ENCODE measurements around the gene SPOCK2. TPM values are rescaled to one million over a fixed set of nuclear protein-coding genes. Genes with fewer than 3 reads are reported as not detected.

Gene SPOCK2
- total and polyA plus RNA-seq, 4 donors: 79.7 to 312 (median 241) TPM

DNA sequence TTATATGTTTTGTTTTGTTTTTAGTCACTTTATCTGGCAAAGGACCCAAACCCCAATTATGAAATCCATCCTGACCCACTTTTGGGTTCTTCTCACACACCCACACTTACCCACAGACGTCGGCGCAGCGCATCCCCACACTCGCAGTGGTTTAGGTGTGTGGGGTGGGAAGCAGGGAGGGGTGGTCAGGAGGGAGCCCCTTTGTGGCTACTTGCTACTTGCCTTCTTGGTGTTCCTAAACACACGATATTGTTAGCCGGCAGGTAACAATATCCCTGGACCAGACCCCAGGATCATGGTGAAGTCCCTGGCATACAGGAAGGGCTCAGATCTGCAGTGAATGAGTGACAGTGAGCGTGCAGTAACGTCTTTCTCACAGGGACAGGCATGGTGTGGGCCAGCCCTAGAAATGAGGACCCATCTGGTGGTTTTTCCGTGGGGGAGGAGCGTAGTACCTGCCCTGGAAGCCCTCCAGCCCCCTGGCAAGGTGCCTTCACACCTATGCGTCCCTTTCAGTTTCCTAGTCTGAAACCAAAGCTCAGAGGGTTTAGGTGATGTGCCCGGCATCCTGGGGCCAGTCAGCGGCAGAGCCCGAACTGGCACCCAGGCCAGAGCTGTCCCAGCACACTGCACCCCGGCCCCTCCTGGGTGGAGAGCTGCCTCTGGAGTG lies 4.4 kb downstream of the SPOCK2 start:
- Histone ChIP-seq H3K4me3 (ENCODE audit: low read depth, low read length) (no peak overlapping the region), H3K27ac (ENCODE audit: low read depth, low read length) (no peak overlapping the region), H3K27me3 (ENCODE audit: control insufficient read depth, insufficient read depth, low read length) (peaks cover 4% of the 10 kb centered on the region), H3K4me1 (ENCODE audit: control insufficient read depth, insufficient read depth, low read length) (peaks cover 82% of the 10 kb centered on the region), H3K36me3 (ENCODE audit: control insufficient read depth, insufficient read depth, low read length) (peaks cover 32% of the 10 kb centered on the region), H3K9me3 (ENCODE audit: control insufficient read depth, insufficient read depth, low read length) (no peaks in the 10 kb centered on the region)
- no peak for DNase-seq (ENCODE audit: low read depth in 4 of 6, low spot score in 6 of 6)
- 89% methylated on average over 11 of the region's 16 CpGs for WGBS (ENCODE audit: insufficient coverage)

DNA sequence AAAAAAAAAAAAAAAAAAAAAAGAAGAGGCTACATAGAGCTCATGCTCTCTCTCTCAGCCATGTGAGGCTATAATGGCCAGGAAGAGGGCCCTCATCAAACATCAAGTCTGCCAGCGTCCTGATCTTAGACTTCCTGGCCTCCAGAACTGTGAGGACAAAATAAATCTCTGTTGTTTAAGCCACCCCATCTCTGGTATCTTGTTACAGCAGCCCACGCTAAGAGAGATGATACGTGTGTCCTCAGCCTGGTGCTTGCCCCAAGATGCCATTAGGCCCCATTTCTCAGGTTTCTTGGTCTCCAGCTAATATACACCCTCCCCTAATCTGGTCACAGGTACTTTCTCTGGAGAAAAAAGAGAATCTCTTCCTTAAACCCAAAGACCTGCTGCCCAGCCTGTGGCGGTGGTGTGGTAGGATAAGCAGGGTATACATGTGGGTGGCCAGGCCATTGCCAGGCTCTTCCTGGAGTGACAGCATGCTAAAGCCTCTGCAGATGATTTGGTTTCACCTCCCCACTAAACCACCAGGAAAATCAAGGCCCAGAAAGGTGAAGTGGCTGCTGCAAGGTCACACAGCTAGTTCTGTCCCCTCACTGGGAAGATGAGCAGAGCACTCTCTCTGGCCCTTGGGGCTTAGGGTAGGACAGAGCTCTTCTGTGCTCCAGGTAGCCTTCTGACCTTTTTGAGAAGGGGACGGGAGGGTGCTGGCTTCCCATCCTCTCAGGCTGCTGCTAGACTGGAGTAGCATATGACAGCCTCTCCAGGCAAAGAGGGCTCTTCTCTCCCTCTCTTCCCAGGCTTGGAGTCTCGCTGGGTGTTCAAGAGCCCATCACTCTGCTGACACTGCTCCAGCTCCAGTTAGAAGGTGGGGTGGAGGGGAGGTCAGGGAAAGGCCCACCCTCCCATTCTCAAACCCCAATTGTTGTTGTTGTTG lies 5.2 kb downstream of the SPOCK2 start:
- no peak for DNase-seq (ENCODE audit: low read depth in 4 of 6, low spot score in 6 of 6)
- Histone ChIP-seq H3K4me1 (ENCODE audit: control insufficient read depth, insufficient read depth, low read length) (peaks cover 79% of the 10 kb centered on the region), H3K27me3 (ENCODE audit: control insufficient read depth, insufficient read depth, low read length) (no peaks in the 10 kb centered on the region), H3K36me3 (ENCODE audit: control insufficient read depth, insufficient read depth, low read length) (peaks cover 32% of the 10 kb centered on the region), H3K27ac (ENCODE audit: low read depth, low read length) (no peak overlapping the region), H3K9me3 (ENCODE audit: control insufficient read depth, insufficient read depth, low read length) (no peaks in the 10 kb centered on the region), H3K4me3 (ENCODE audit: low read depth, low read length) (no peak overlapping the region)
- WGBS (ENCODE audit: insufficient coverage): 68% methylated on average over 3 of the region's 6 CpGs

DNA sequence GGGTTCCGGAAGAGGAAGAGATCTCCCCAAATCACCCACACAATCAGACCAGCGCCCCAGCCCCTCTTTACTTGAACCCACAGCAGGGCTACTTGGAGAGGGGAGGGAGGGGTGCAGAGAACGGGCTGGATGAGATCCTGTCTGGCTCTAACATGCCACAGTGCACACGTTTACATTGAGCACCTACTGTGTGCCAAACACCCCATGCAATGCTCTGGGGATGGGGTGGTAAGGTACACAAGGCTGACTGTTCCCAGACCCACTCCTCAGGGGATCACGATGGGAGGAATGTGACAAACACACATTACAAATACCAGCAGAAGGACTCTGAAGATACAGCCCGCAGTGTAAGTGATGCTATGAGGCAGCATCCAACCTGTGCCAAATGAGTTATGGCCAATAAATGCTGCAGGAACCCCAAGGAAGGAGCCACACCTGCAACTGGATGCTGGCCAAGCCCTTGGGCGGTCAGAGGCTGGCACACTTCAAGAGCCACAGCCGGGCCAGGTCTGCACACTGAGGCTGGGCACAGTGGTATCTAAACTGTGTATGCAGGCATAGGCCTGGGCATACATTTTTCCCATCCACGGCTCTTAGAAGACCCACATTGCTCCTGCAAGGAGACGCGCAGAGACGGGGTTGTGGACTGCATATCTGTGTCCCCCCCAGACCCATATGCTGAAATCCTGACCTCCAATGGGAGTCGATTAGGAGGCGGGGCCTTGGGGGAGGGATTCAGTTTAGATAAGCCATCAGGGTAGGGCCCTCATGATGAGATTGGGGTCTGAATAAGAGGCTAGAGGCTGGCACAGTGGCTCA lies 6.4 kb downstream of the SPOCK2 start:
- H3K4me3 ChIP-seq (ENCODE audit: low read depth, low read length): no peak overlapping the region
- peaks cover 73% of the 10 kb centered on the region for H3K4me1 ChIP-seq (ENCODE audit: control insufficient read depth, insufficient read depth, low read length)
- no peak overlapping the region for H3K27ac ChIP-seq (ENCODE audit: low read depth, low read length)

DNA sequence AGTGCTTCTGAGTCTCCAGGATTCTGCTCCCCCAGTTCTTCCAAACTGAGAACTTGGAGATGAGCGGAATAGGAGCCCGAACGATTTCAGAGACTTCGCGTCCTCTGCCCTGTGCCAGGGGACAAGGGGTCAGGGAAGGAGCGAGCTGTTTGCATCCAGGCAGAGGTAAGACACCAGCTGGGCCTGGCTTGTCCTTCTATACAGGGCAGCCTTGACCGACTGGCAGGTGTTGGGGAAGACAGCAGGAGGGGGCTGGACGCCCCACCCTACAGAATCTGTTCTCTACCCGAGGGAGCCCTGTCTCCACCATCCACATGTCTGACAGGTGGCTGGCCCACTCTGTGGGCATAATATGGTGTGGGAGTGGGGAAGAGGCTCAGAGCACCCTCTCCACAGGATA lies 7.1 kb downstream of the SPOCK2 start:
- WGBS (ENCODE audit: insufficient coverage): 74% methylated on average over 3 of the region's 9 CpGs
- no peak for DNase-seq (ENCODE audit: low read depth in 4 of 6, low spot score in 6 of 6)

More for the DNA sequence above, 6.4 kb downstream of the SPOCK2 start:
- Histone ChIP-seq H3K36me3 (ENCODE audit: control insufficient read depth, insufficient read depth, low read length) (peaks cover 37% of the 10 kb centered on the region), H3K27me3 (ENCODE audit: control insufficient read depth, insufficient read depth, low read length) (no peaks in the 10 kb centered on the region), H3K9me3 (ENCODE audit: control insufficient read depth, insufficient read depth, low read length) (no peaks in the 10 kb centered on the region)
- 47% methylated on average over 3 of the region's 14 CpGs for WGBS (ENCODE audit: insufficient coverage)
- peak in 1 of 6 donors; percentile 34 for DNase-seq (ENCODE audit: low read depth in 4 of 6, low spot score in 6 of 6)

DNA sequence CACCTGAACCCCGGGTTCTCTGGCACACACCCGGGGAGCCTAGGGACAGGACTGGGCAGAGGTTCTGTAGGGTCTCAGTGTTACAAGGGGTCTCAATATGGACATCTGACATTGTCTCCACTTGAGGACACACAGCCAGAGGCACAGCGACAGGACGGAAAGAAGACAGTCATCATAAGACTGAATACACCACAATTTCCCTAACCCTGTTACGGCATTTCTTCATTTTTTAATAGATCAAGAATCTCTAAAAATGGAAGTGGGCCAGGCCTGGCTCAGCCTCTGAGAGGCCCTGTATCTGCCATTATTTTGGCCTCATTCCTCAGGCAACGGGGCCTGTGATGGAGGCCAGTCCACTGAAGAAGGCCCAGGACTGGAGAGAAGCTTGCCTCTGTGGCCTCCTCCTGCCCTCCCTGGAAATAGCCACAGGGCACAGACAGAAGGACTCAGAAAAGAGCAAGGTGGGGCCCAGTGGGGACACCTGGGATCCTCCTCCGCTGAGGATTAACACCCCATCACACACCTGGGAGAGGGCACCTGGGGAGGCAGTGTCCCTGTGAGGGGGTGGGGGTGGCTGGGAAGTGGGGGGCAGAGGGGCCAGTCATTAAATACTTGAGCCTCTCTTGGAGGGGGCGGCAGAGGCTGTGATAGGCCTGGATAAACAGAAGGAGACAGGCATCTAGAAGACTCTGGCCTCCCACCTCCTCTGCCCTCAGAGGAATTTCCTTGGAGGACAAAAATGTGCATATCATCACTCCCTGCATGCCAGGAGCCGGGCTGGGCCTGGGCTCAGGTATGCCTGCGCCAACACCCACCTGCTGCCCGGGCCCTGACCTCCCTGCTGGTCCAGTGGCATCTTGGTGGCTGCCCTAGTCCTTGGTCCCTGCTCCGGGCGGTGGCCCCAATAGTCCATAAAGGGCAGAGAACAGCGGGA lies 8.0 kb downstream of the SPOCK2 start:
- DNase-seq (ENCODE audit: low read depth in 4 of 6, low spot score in 6 of 6): no peak
- Histone ChIP-seq H3K9me3 (ENCODE audit: control insufficient read depth, insufficient read depth, low read length) (no peaks in the 10 kb centered on the region), H3K36me3 (ENCODE audit: control insufficient read depth, insufficient read depth, low read length) (peaks cover 38% of the 10 kb centered on the region), H3K4me1 (ENCODE audit: control insufficient read depth, insufficient read depth, low read length) (peaks cover 73% of the 10 kb centered on the region), H3K4me3 (ENCODE audit: low read depth, low read length) (no peak overlapping the region), H3K27me3 (ENCODE audit: control insufficient read depth, insufficient read depth, low read length) (no peaks in the 10 kb centered on the region), H3K27ac (ENCODE audit: low read depth, low read length) (peak overlapping the region; percentile 58)
- 74% methylated on average over 12 of the region's 14 CpGs for WGBS (ENCODE audit: insufficient coverage)

More for the DNA sequence above, 7.1 kb downstream of the SPOCK2 start:
- Histone ChIP-seq H3K4me1 (ENCODE audit: control insufficient read depth, insufficient read depth, low read length) (peaks cover 73% of the 10 kb centered on the region), H3K36me3 (ENCODE audit: control insufficient read depth, insufficient read depth, low read length) (peaks cover 33% of the 10 kb centered on the region), H3K9me3 (ENCODE audit: control insufficient read depth, insufficient read depth, low read length) (no peaks in the 10 kb centered on the region), H3K4me3 (ENCODE audit: low read depth, low read length) (no peak overlapping the region), H3K27ac (ENCODE audit: low read depth, low read length) (no peak overlapping the region), H3K27me3 (ENCODE audit: control insufficient read depth, insufficient read depth, low read length) (no peaks in the 10 kb centered on the region)

DNA sequence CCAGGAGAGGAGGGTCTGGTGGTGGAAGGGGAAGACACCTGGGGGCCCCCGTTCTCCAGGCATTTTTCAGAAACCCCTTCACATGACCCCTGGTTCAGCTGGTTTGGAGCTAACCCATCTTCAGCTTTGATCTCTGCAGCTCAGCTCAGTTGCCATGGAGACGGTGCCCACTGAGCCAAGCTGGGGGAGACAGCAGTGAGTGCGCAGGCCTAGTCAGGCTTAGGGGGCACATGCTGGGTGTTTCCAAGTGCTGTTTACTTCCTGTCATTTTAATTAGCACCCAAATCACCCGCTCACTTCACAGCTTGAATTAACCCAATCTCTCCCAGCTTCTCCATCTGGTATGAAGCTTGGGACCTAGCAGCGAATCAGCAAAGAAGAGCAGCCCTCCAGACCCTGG lies 9.0 kb downstream of the SPOCK2 start:
- peaks cover 78% of the 10 kb centered on the region for H3K4me1 ChIP-seq (ENCODE audit: control insufficient read depth, insufficient read depth, low read length)
- no peak overlapping the region for H3K4me3 ChIP-seq (ENCODE audit: low read depth, low read length)
- no peaks in the 10 kb centered on the region for H3K9me3 ChIP-seq (ENCODE audit: control insufficient read depth, insufficient read depth, low read length)
- H3K27me3 ChIP-seq (ENCODE audit: control insufficient read depth, insufficient read depth, low read length): no peaks in the 10 kb centered on the region
- WGBS (ENCODE audit: insufficient coverage): 20% methylated on average over 4 of the region's 5 CpGs
- peaks cover 47% of the 10 kb centered on the region for H3K36me3 ChIP-seq (ENCODE audit: control insufficient read depth, insufficient read depth, low read length)
- H3K27ac ChIP-seq (ENCODE audit: low read depth, low read length): peak overlapping the region; percentile 58
- DNase-seq (ENCODE audit: low read depth in 4 of 6, low spot score in 6 of 6): peak in 5 of 6 donors; percentile 68 to 97 (median 81)

DNA sequence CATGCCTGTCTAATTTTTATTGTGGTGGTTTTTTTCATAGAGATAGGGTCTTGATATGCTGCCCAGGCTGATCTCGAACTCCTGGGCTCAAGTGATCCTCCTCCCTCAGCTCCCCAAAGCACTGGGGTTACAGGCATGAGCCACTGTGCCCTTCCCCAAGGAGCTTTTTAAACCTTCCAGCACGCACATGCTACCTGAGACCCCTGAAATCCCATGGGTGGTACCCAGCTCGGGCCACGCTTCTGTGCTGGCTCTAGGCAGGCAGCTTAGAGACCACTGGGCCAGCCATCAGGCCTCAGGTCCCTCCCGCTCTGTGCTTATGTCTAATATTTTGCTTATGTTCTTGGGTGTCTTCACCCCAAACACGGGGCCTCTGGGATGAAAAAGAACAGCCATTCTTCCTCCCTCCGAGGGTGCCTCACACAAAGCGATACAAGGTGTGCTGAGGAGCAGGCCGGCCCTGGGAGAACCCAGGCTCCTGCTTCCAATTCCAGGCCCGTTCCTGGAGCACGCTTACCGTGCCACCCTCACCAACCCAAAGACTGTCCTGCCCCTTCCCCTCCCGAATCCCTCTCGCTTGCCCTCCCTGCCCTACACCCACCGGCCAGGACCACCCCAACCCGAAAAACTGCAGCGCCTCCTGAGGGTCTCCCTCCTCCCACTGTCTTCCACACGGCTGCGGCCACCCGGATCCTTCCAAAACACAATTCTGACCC lies 10.9 kb downstream of the SPOCK2 start:
- Histone ChIP-seq H3K27me3 (ENCODE audit: control insufficient read depth, insufficient read depth, low read length) (no peaks in the 10 kb centered on the region), H3K36me3 (ENCODE audit: control insufficient read depth, insufficient read depth, low read length) (peaks cover 55% of the 10 kb centered on the region), H3K4me1 (ENCODE audit: control insufficient read depth, insufficient read depth, low read length) (peaks cover 77% of the 10 kb centered on the region), H3K4me3 (ENCODE audit: low read depth, low read length) (no peak overlapping the region), H3K27ac (ENCODE audit: low read depth, low read length) (no peak overlapping the region), H3K9me3 (ENCODE audit: control insufficient read depth, insufficient read depth, low read length) (no peaks in the 10 kb centered on the region)
- no peak for DNase-seq (ENCODE audit: low read depth in 4 of 6, low spot score in 6 of 6)
- WGBS (ENCODE audit: insufficient coverage): 90% methylated on average over 15 of the region's 20 CpGs

DNA sequence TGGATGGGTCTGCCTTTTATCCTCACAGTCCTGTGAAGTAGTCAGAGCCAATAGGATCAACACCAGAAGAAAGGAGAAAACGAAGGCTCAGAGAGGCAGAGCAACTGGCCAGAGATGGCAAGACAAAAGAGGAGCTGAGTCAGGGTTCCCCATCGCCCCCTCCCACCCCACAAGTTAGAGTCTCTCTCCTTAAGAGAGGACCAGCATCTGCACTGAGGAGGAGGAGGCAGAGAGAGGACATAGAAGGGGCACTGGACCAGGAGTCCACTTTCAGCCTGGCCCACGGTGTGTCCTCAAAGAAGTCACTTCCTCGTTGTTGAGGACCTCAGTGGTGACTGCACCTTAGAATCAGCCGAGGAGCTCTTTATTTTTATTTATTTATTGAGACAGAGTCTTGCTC lies 11.6 kb downstream of the SPOCK2 start:
- Histone ChIP-seq H3K27me3 (ENCODE audit: control insufficient read depth, insufficient read depth, low read length) (no peaks in the 10 kb centered on the region), H3K27ac (ENCODE audit: low read depth, low read length) (no peak overlapping the region), H3K36me3 (ENCODE audit: control insufficient read depth, insufficient read depth, low read length) (peaks cover 55% of the 10 kb centered on the region), H3K9me3 (ENCODE audit: control insufficient read depth, insufficient read depth, low read length) (no peaks in the 10 kb centered on the region), H3K4me3 (ENCODE audit: low read depth, low read length) (no peak overlapping the region), H3K4me1 (ENCODE audit: control insufficient read depth, insufficient read depth, low read length) (peaks cover 71% of the 10 kb centered on the region)
- WGBS (ENCODE audit: insufficient coverage): no CpG with 5 or more reads among the region's 5 CpGs
- DNase-seq (ENCODE audit: low read depth in 4 of 6, low spot score in 6 of 6): no peak

Measured in spinal cord (tissue), 10 donors.